BE2C (cell line): ENCODE measurements around the gene ZNF683.
"Not testable (repeated sequence)": the region's sequence is repeated elsewhere in the genome, so short reads cannot be mapped to it uniquely, and the experiment has no call there.

Experiments used
- DNase-seq: peaks from one replicate; pipeline ENCODE4 v3.0.0-alpha.2; 2020
- H3K27me3 ChIP-seq: fragments of 250-450 bp; sonication (Bioruptor Pico); 2 replicates; pipeline ENCODE4 v1.5.1; 2020; ENCODE audit warnings: mild to moderate bottlenecking
- H3K36me3 ChIP-seq: fragments of 250-450 bp; sonication (Bioruptor Pico); 2 replicates; pipeline ENCODE4 v1.5.1; 2020; ENCODE audit warnings: mild to moderate bottlenecking
- H3K4me1 ChIP-seq: fragments of 250-450 bp; sonication (Bioruptor Pico); 2 replicates; pipeline ENCODE4 v1.5.1; 2020
- H3K4me3 ChIP-seq: 2 replicates; pipeline ENCODE4 v1.5.1; 2011; ENCODE audit warnings: low read depth, low read length
- H3K9me3 ChIP-seq: fragments of 250-450 bp; sonication (Bioruptor Pico); 2 replicates; pipeline ENCODE4 v1.5.1; 2020
- CTCF ChIP-seq: IDR thresholded peaks from 2 replicates; pipeline ENCODE4 v1.5.1; 2012; ENCODE audit warnings: mild to moderate bottlenecking, low read depth, low read length

ZNF683 gene

GRCh38 chr1:26378088-26378878, 5.7 kb upstream of the ZNF683 start:
- no peaks in the 10 kb centered on the region for H3K27me3 ChIP-seq
- DNase-seq = no peak
- no peak for TF ChIP-seq CTCF
- H3K4me3 ChIP-seq = no peak overlapping the region
- no peaks in the 10 kb centered on the region for H3K36me3 ChIP-seq
- H3K9me3 ChIP-seq = no peaks in the 10 kb centered on the region
- no peaks in the 10 kb centered on the region for H3K4me1 ChIP-seq

GRCh38 chr1:26376050-26376449, 3.5 kb upstream of the ZNF683 start:
- H3K36me3 ChIP-seq = no peaks in the 10 kb centered on the region
- no peak overlapping the region for H3K4me3 ChIP-seq
- no peaks in the 10 kb centered on the region for H3K27me3 ChIP-seq
- DNase-seq = no peak
- H3K4me1 ChIP-seq = no peaks in the 10 kb centered on the region
- no peak for TF ChIP-seq CTCF
- H3K9me3 ChIP-seq = no peaks in the 10 kb centered on the region

- DNase-seq = no peak
- H3K4me3 ChIP-seq = no peak overlapping the region
- no peaks in the 10 kb centered on the region for H3K36me3 ChIP-seq
- H3K9me3 ChIP-seq = no peaks in the 10 kb centered on the region
- no peak for TF ChIP-seq CTCF
- no peaks in the 10 kb centered on the region for H3K4me1 ChIP-seq
- H3K27me3 ChIP-seq = no peaks in the 10 kb centered on the region
Observed at GRCh38 chr1:26375081-26375480, 2.5 kb upstream of the ZNF683 start.

- not testable (repeated sequence) for H3K36me3 ChIP-seq, H3K4me1 ChIP-seq, DNase-seq, H3K9me3 ChIP-seq, H3K27me3 ChIP-seq, H3K4me3 ChIP-seq
Observed at GRCh38 chr1:26374361-26374760, 1.8 kb upstream of the ZNF683 start.

DNA sequence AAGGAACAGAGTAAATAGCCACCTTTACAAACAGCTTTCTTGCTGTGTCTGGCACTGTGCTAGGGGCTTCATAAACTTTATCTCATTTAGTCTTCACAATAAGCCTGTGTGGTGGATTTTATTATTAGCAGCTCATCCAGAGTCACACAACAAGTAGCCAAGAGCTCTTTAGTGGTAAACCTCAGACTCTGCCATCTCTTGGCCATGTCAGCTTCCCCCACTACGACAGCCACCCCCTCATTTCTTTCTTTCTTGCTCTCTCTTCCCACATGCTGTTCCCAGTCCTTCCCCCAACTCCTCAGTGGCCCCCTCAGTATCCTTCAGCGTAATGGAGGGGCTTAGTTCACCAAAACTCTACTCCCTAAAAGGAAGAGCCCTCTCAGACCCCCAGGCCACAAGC, 1.2 kb upstream of the ZNF683 start:
- no peak for DNase-seq
- TF ChIP-seq CTCF = no peak
- no peaks in the 10 kb centered on the region for H3K27me3 ChIP-seq

DNA sequence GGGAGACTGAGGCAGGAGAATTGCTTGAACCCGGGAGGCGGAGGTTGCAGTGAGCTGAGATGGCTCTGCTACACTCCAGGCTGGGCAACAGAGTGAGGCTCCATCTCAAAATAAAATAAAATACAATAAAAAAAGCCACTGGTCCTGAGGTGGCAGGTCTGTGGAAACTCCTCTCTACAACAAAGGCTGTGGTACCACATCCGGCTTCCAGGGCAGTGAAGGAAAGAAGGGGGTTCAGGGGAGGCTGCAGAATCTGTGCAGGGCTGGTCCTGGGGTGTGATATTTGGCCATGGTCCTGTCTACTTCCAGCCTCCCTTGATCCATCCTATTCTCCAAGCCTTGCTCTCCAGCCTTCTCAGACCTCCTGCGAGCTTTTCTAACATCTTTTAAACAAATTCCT, 731 bp upstream of the ZNF683 start:
- Histone ChIP-seq H3K36me3 (no peaks in the 10 kb centered on the region), H3K4me1 (no peaks in the 10 kb centered on the region), H3K4me3 (no peak overlapping the region), H3K27me3 (no peaks in the 10 kb centered on the region), H3K9me3 (no peaks in the 10 kb centered on the region)
- TF ChIP-seq CTCF = no peak
- DNase-seq = no peak

More for the DNA sequence above, 1.2 kb upstream of the ZNF683 start:
- Histone ChIP-seq H3K9me3 (no peaks in the 10 kb centered on the region), H3K4me3 (no peak overlapping the region), H3K36me3 (no peaks in the 10 kb centered on the region), H3K4me1 (no peaks in the 10 kb centered on the region)
